ENCODE results near the gene KCNK3. TPM values are rescaled to one million over a fixed set of nuclear protein-coding genes. Genes with fewer than 3 reads are reported as not detected.

Gene KCNK3
- total and polyA plus RNA-seq, 2 of the 13 experiments (the other 11 are each of a cell fraction or from before 2014, with no cell fraction given) = not detected

- TF ChIP-seq ZNF18 (CRISPR knock-in tag; IDR thresholded peaks at IDR 0.05; ENCODE audit: insufficient replicate concordance) (peak; percentile 41), ZNF530 (CRISPR knock-in tag; IDR thresholded peaks at IDR 0.05; ENCODE audit: low read depth) (no peak), MXD4 (CRISPR knock-in tag; IDR thresholded peaks at IDR 0.05) (peak; percentile 95), ZNF142 (CRISPR knock-in tag; IDR thresholded peaks at IDR 0.05) (no peak; the same call in 1 of the 2 replicates), ZNF800 (CRISPR knock-in tag; IDR thresholded peaks at IDR 0.05) (peak; percentile 87), ATF3 (CRISPR knock-in tag; IDR thresholded peaks at IDR 0.05) (no peak), ZZZ3 (CRISPR knock-in tag; IDR thresholded peaks at IDR 0.05; ENCODE audit: borderline replicate concordance) (no peak), GABPB1 (CRISPR knock-in tag; IDR thresholded peaks at IDR 0.05) (peak; percentile 95), MIER3 (CRISPR knock-in tag; IDR thresholded peaks at IDR 0.05; ENCODE audit: borderline replicate concordance) (0 out of 2 replicates have a peak, but pooled peaks have one; percentile 30), SNAPC2 (CRISPR knock-in tag; IDR thresholded peaks at IDR 0.05) (no peak; the same call in 1 of the 2 replicates), SOX13 (IDR thresholded peaks at IDR 0.05) (peak; percentile 37; the same call in 1 of the 2 replicates), SOX13 (CRISPR knock-in tag; conservative IDR thresholded peaks at IDR 0.05 in 1 of 2, IDR thresholded peaks at IDR 0.05 in 1 of 2) (peak in 1 of 2 experiments; percentile 48; a peak in 1 of 4 replicates), ZBTB21 (CRISPR knock-in tag; IDR thresholded peaks at IDR 0.05) (no peak)
- TF ChIP-seq, protein P1, sequence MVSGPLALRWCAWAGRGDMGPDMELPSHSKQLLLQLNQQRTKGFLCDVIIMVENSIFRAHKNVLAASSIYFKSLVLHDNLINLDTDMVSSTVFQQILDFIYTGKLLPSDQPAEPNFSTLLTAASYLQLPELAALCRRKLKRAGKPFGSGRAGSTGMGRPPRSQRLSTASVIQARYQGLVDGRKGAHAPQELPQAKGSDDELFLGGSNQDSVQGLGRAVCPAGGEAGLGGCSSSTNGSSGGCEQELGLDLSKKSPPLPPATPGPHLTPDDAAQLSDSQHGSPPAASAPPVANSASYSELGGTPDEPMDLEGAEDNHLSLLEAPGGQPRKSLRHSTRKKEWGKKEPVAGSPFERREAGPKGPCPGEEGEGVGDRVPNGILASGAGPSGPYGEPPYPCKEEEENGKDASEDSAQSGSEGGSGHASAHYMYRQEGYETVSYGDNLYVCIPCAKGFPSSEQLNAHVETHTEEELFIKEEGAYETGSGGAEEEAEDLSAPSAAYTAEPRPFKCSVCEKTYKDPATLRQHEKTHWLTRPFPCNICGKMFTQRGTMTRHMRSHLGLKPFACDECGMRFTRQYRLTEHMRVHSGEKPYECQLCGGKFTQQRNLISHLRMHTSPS (CRISPR knock-in tag; IDR thresholded peaks at IDR 0.05; ENCODE audit: low read depth) = no peak; the same call in 1 of the 2 replicates
These were observed 71.8 kb downstream of the KCNK3 start, which contains the start of gene SLC35F6 (continued) for GRCh38 chr2:26764078-26764887.

All from HepG2 (cell line).